HG02885 (cell line): ENCODE results near the gene THSD7B.
A peak's percentile ranks its signal among the peaks of the same experiment; 100 is the strongest.
"Not testable (repeated sequence)": the region's sequence is repeated elsewhere in the genome, so short reads cannot be mapped to it uniquely, and the experiment has no call there.

Experiments used
- ATAC-seq: cut with Tn5 transposase; IDR thresholded peaks from one replicate; pipeline ENCODE4 v1.9.1; 2021; ENCODE audit warnings: mild to moderate bottlenecking; ENCODE audit not compliant: unreplicated experiment, poor library complexity

The THSD7B gene

GRCh38 chr2:136765256-136766072 is at the start of gene THSD7B:
TSS of gene THSD7B (plus strand) at chr2:136765545. CDS start at chr2:136882179, 116,634 bp downstream.
- ATAC-seq, result no peak

- no peak for ATAC-seq
These were observed 47.1 kb upstream of the THSD7B start for GRCh38 chr2:136718273-136718672.

GRCh38 chr2:136727973-136728699 is 37.2 kb upstream of the THSD7B start:
- ATAC-seq, result no peak

GRCh38 chr2:136736236-136736635 is 29.1 kb upstream of the THSD7B start:
- no peak for ATAC-seq

GRCh38 chr2:136738044-136738443 is 27.3 kb upstream of the THSD7B start:
- no peak for ATAC-seq

GRCh38 chr2:136741471-136741870 is 23.9 kb upstream of the THSD7B start:
- no peak for ATAC-seq

GRCh38 chr2:136750065-136750464 is 15.3 kb upstream of the THSD7B start:
- ATAC-seq, result no peak

- no peak for ATAC-seq
These were observed 13.9 kb upstream of the THSD7B start for GRCh38 chr2:136751406-136751805.

- not testable (repeated sequence) for ATAC-seq
These were observed 6.8 kb upstream of the THSD7B start for GRCh38 chr2:136758504-136758903.

GRCh38 chr2:136764452-136765255 is 691 bp upstream of the THSD7B start:
- ATAC-seq, result no peak

GRCh38 chr2:136766073-136766404 is 694 bp downstream of the THSD7B start:
- ATAC-seq, result peak; percentile 38

GRCh38 chr2:136767030-136767429 is 1.7 kb downstream of the THSD7B start:
- no peak for ATAC-seq

- no peak for ATAC-seq
These were observed 4.5 kb downstream of the THSD7B start for GRCh38 chr2:136769871-136770270.

- ATAC-seq, result no peak
These were observed 5.0 kb downstream of the THSD7B start for GRCh38 chr2:136770384-136770783.

- ATAC-seq, result no peak
These were observed 12.0 kb downstream of the THSD7B start for GRCh38 chr2:136777391-136777790.

GRCh38 chr2:136783856-136784255 is 18.5 kb downstream of the THSD7B start:
- peak; percentile 42 for ATAC-seq

- no peak for ATAC-seq
These were observed 19.9 kb downstream of the THSD7B start for GRCh38 chr2:136785215-136785614.

GRCh38 chr2:136787970-136788369 is 22.6 kb downstream of the THSD7B start:
- ATAC-seq, result no peak

- ATAC-seq, result no peak
These were observed 31.0 kb downstream of the THSD7B start for GRCh38 chr2:136796339-136796738.

- no peak for ATAC-seq
These were observed 33.4 kb downstream of the THSD7B start for GRCh38 chr2:136798766-136799165.

GRCh38 chr2:136801661-136802060 is 36.3 kb downstream of the THSD7B start:
- no peak for ATAC-seq
